Gastroesophageal sphincter (tissue), 3 donors: ENCODE data around the gene TMEM174.

Experiments used
- CTCF ChIP-seq, 4 experiments: fragments of 200-600 bp in 2 of 4; fragments of 450-650 bp in 2 of 4; sonication (generic) in 1 of 4; IDR thresholded peaks; one replicate each; pipeline ENCODE4 v1.5.1; 2017 to 2019; ENCODE audit warnings: antibody characterized with exemption in 4 of 4, mild to moderate bottlenecking in 2 of 4, moderate library complexity in 2 of 4
- POLR2AphosphoS5 ChIP-seq: sonication (generic); formaldehyde crosslinking; IDR thresholded peaks from one replicate; pipeline ENCODE4 v1.6.1; 2017; ENCODE audit warnings: antibody characterized with exemption

DNA sequence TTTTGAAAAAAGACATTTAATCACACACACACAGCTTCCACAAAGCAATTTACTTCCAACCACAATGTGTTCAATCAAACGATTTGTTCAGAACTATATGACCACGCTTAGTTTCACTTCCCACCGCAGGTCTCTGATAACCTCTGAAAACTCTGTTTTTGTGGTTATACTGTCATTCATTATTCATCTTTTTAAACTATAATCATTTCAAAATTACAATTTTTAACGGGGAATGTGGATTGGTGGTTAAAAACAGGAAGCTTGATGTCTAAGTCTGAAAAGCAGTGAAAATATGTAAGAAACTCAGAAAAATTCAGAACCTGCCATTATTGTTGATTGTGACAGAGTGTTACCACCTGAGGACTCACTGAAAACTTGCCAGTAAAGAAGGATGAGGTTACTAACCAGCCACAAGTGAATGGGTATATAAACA lies 12.7 kb upstream of the TMEM174 start:
- no peak for TF ChIP-seq CTCF (IDR thresholded peaks at IDR 0.05)
- no peak for TF ChIP-seq POLR2AphosphoS5
